Caki2 (cell line): ENCODE measurements around the gene ODR4. TPM values are rescaled to one million over a fixed set of nuclear protein-coding genes. Genes with fewer than 3 reads are reported as not detected.
"Not testable (repeated sequence)": the region's sequence is repeated elsewhere in the genome, so short reads cannot be mapped to it uniquely, and the experiment has no call there.

ENCODE experiments used
- DNase-seq: peaks from one replicate; pipeline ENCODE4 v3.0.0-alpha.2; 2015; ENCODE audit warnings: low read depth
- in situ Hi-C: cut with HindIII; loops from 2 replicates; pipeline ENCODE4 v1.10.0; 2016; ENCODE audit warnings: low sequenced_read_pairs, low pct_unique_long_range_greater_than_20kb, mixed read lengths
- total RNA-seq: library from RNA; depleted of rRNA; stranded (reverse); fragments of >200 nt; shearing (Covaris generic); gene quantifications from 2 replicates; pipeline ENCODE4 v1.2.3, GENCODE V29; 2014; ENCODE audit warnings: low replicate concordance; rRNA removed

Gene ODR4
- total RNA-seq, 1 experiment from 2014 or later = 17.4 TPM

DNA sequence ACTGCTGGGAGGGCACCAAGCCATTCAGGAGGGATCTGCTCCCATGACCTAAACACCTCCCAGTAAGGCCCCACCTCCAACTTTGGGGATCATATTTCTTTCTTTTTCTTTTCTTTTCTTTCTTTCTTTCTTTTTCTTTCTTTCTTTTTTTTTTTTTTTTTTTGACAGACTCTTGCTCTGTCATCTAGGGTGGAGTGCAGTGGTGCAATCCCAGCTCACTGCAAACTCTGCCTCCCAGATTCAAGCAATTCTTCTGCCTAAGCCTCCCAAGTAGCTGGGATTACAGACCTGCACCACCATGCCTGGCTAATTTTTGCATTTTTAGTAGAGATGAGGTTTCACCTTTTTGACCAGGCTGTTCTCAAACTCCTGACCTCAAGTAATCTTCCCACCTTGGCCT is 89.9 kb downstream of the ODR4 start:
- DNase-seq, in situ Hi-C loops: not testable (repeated sequence)

DNA sequence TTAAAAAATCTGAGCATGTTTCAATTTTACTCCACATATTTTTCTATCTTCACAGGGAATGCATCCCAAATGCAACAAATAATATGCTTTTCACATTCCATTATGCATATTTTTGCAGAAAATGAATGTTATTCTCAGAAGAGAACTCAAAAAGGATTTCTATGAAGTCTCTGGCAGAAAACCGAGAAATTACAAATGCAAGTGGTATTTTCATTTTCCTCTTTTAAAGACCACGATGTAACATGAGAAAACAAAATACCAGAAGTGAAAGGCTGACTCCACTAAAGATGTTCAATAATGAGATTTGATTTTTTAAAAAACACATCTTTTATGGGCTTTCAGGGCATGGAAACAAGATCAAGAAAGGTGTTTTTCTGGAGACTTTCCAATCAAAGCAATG is 90.3 kb downstream of the ODR4 start:
- in situ Hi-C loops = no loop called here
- no peak for DNase-seq

Other genes starting within 250 kb of the ODR4 start
- not detected in 2 replicates for gene PRG4, start 79.6 kb upstream of the ODR4 start, total RNA-seq
- 24.7 and 28.4 TPM in 2 replicates for gene TPR, start 585 bp upstream of the ODR4 start, total RNA-seq
- gene PDC, start 85.3 kb downstream of the ODR4 start, total RNA-seq = not detected in 2 replicates